ENCODE results near the gene TXLNG. TPM values are rescaled to one million over a fixed set of nuclear protein-coding genes. Genes with fewer than 3 reads are reported as not detected.

Gene TXLNG
- total and polyA plus RNA-seq, 2 of the 13 experiments (the other 11 are each of a cell fraction or from before 2014, with no cell fraction given): 13.1 to 15.5 TPM

DNA sequence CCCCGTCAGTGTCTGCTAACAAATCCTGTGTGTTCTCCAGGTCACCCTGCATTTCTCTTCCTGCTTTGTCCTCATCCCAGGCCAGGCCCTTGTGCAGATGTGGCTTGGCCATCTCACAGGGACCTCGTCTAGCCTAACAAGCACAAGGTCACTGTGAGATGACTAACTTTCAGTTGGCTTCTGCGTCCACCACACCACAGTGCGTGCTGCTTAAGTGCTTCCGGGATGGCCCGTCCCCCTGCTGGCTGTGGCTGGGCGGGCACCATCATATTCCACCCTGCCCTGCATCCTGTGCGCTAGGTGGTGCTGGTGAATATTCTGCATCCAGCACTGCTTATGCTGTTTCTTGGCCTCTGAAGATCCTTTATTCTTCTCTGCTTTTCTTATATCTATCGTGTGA lies 50.1 kb downstream of the TXLNG start:
- no peak overlapping the region for H3K4me3 ChIP-seq (replicated peaks in 1 of 3; ENCODE audit: insufficient read depth in 1 of 3, low read depth in 2 of 3, low read length in 3 of 3)
- H3K9ac ChIP-seq (ENCODE audit: insufficient read depth, low read depth, low read length): no peak overlapping the region
- POLR2A ChIA-PET: no interaction called here
- no peak overlapping the region for H3K27ac ChIP-seq (ENCODE audit: extremely low read length, insufficient read depth, low read length)
- no peaks in the 10 kb centered on the region for H3K27me3 ChIP-seq (ENCODE audit: control insufficient read depth in 1 of 2, insufficient read depth in 2 of 2, low read length in 2 of 2)
- DNase-seq (ENCODE audit: low spot score) (peak; percentile 17), ATAC-seq (peak; percentile 96), FAIRE-seq (no peak)
- CTCF ChIA-PET (ENCODE audit: low intra/inter-chr PET ratio, low total read pairs): interaction anchor here (1.8 kb wide), 1 partner anchor 10 kb away, joined by 5 read pairs; no protein-coding TSS in a partner anchor
- peaks cover 5 to 44% of the 10 kb centered on the region in 2 experiments for H3K36me3 ChIP-seq (replicated peaks in 1 of 2; ENCODE audit: control insufficient read depth in 1 of 2, insufficient read depth in 2 of 2, low read length in 2 of 2)
- 87% methylated on average over 7 of the region's 9 CpGs for WGBS (ENCODE audit: low lambda C conversion rate)
- H4K20me1 ChIP-seq (ENCODE audit: insufficient read depth, low read length): no peaks in the 10 kb centered on the region
- H3K79me2 ChIP-seq (ENCODE audit: insufficient read depth, low read length): no peaks in the 10 kb centered on the region
- intact Hi-C loops (cut with micrococcal nuclease; ENCODE audit: unreplicated experiment) (no loop called here), in situ Hi-C loops (cut with HindIII; ENCODE audit: extremely low pct_ligation_motif_present, low pct_unique_long_range_greater_than_20kb) (no loop called here)
- BruUV-seq (replicated peaks): no TSS peak
- TF ChIP-seq RAD21 (CRISPR knock-in tag; IDR thresholded peaks at IDR 0.05): 0 out of 2 replicates have a peak, but pooled peaks have one; percentile 21
- no peak for TF ChIP-seq KLF15 (CRISPR knock-in tag; IDR thresholded peaks at IDR 0.05; ENCODE audit: borderline replicate concordance)
- TF ChIP-seq, protein P1, sequence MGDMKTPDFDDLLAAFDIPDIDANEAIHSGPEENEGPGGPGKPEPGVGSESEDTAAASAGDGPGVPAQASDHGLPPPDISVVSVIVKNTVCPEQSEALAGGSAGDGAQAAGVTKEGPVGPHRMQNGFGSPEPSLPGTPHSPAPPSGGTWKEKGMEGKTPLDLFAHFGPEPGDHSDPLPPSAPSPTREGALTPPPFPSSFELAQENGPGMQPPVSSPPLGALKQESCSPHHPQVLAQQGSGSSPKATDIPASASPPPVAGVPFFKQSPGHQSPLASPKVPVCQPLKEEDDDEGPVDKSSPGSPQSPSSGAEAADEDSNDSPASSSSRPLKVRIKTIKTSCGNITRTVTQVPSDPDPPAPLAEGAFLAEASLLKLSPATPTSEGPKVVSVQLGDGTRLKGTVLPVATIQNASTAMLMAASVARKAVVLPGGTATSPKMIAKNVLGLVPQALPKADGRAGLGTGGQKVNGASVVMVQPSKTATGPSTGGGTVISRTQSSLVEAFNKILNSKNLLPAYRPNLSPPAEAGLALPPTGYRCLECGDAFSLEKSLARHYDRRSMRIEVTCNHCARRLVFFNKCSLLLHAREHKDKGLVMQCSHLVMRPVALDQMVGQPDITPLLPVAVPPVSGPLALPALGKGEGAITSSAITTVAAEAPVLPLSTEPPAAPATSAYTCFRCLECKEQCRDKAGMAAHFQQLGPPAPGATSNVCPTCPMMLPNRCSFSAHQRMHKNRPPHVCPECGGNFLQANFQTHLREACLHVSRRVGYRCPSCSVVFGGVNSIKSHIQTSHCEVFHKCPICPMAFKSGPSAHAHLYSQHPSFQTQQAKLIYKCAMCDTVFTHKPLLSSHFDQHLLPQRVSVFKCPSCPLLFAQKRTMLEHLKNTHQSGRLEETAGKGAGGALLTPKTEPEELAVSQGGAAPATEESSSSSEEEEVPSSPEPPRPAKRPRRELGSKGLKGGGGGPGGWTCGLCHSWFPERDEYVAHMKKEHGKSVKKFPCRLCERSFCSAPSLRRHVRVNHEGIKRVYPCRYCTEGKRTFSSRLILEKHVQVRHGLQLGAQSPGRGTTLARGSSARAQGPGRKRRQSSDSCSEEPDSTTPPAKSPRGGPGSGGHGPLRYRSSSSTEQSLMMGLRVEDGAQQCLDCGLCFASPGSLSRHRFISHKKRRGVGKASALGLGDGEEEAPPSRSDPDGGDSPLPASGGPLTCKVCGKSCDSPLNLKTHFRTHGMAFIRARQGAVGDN (CRISPR knock-in tag; IDR thresholded peaks at IDR 0.05): peak; percentile 54
- TF ChIP-seq, protein P2, sequence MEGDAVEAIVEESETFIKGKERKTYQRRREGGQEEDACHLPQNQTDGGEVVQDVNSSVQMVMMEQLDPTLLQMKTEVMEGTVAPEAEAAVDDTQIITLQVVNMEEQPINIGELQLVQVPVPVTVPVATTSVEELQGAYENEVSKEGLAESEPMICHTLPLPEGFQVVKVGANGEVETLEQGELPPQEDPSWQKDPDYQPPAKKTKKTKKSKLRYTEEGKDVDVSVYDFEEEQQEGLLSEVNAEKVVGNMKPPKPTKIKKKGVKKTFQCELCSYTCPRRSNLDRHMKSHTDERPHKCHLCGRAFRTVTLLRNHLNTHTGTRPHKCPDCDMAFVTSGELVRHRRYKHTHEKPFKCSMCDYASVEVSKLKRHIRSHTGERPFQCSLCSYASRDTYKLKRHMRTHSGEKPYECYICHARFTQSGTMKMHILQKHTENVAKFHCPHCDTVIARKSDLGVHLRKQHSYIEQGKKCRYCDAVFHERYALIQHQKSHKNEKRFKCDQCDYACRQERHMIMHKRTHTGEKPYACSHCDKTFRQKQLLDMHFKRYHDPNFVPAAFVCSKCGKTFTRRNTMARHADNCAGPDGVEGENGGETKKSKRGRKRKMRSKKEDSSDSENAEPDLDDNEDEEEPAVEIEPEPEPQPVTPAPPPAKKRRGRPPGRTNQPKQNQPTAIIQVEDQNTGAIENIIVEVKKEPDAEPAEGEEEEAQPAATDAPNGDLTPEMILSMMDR (CRISPR knock-in tag; IDR thresholded peaks at IDR 0.05): peak; percentile 40
- TF ChIP-seq, protein P3, sequence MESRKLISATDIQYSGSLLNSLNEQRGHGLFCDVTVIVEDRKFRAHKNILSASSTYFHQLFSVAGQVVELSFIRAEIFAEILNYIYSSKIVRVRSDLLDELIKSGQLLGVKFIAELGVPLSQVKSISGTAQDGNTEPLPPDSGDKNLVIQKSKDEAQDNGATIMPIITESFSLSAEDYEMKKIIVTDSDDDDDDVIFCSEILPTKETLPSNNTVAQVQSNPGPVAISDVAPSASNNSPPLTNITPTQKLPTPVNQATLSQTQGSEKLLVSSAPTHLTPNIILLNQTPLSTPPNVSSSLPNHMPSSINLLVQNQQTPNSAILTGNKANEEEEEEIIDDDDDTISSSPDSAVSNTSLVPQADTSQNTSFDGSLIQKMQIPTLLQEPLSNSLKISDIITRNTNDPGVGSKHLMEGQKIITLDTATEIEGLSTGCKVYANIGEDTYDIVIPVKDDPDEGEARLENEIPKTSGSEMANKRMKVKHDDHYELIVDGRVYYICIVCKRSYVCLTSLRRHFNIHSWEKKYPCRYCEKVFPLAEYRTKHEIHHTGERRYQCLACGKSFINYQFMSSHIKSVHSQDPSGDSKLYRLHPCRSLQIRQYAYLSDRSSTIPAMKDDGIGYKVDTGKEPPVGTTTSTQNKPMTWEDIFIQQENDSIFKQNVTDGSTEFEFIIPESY (CRISPR knock-in tag; IDR thresholded peaks at IDR 0.05): peak; percentile 59; the same call in 1 of the 2 replicates
- no peak for TF ChIP-seq REXO4 (CRISPR knock-in tag; IDR thresholded peaks at IDR 0.05; ENCODE audit: borderline replicate concordance)
- TF ChIP-seq ZNF768 (CRISPR knock-in tag; IDR thresholded peaks at IDR 0.05): peak; percentile 22; the same call in 1 of the 2 replicates
- TF ChIP-seq GABPB1 (CRISPR knock-in tag; IDR thresholded peaks at IDR 0.05): peak; percentile 36; the same call in 1 of the 2 replicates
- no peak overlapping the region for H2AFZ ChIP-seq (ENCODE audit: low read length)
- no peaks in the 10 kb centered on the region for H3K9me3 ChIP-seq (ENCODE audit: low read length)
- H3K4me1 ChIP-seq (ENCODE audit: insufficient read depth, low read length): no peaks in the 10 kb centered on the region
- no peak overlapping the region for H3K4me2 ChIP-seq (ENCODE audit: low read depth, low read length)
